Measurements from ENCODE around the gene GRIK3.

The GRIK3 gene

GRCh38 chr1:37042506-37042905 is 8.2 kb upstream of the GRIK3 start:
- no peak for DNase-seq

GRCh38 chr1:37041483-37041882 is 7.2 kb upstream of the GRIK3 start:
- DNase-seq = no peak

GRCh38 chr1:37040773-37041172 is 6.5 kb upstream of the GRIK3 start:
- DNase-seq = no peak

GRCh38 chr1:37040261-37040660 is 5.9 kb upstream of the GRIK3 start:
- no peak for DNase-seq

- no peak for DNase-seq
Observed at GRCh38 chr1:37038227-37039093, 4.1 kb upstream of the GRIK3 start.

- DNase-seq = no peak
Observed at GRCh38 chr1:37037690-37038089, 3.4 kb upstream of the GRIK3 start.

- DNase-seq = no peak
Observed at GRCh38 chr1:37036667-37037053, 2.3 kb upstream of the GRIK3 start.

- no peak for DNase-seq
Observed at GRCh38 chr1:37035796-37036666, 1.7 kb upstream of the GRIK3 start.

GRCh38 chr1:37035014-37035691 is 838 bp upstream of the GRIK3 start:
- DNase-seq = no peak

- no peak for DNase-seq
Observed at GRCh38 chr1:37033355-37034101, 787 bp downstream of the GRIK3 start.

GRCh38 chr1:37032660-37033354 is 1.5 kb downstream of the GRIK3 start:
- no peak for DNase-seq

GRCh38 chr1:37031871-37032270 is 2.4 kb downstream of the GRIK3 start:
- DNase-seq = no peak

- DNase-seq = no peak
Observed at GRCh38 chr1:37031429-37031828, 2.9 kb downstream of the GRIK3 start.

GRCh38 chr1:37028981-37029617 is 5.2 kb downstream of the GRIK3 start:
- DNase-seq = no peak

- DNase-seq = no peak
Observed at GRCh38 chr1:37021502-37021901, 12.8 kb downstream of the GRIK3 start.

GRCh38 chr1:37020653-37021277 is 13.6 kb downstream of the GRIK3 start:
- DNase-seq = no peak

GRCh38 chr1:37018510-37018909 is 15.8 kb downstream of the GRIK3 start:
- no peak for DNase-seq

GRCh38 chr1:37017720-37018119 is 16.6 kb downstream of the GRIK3 start:
- DNase-seq = no peak

GRCh38 chr1:37016121-37016520 is 18.2 kb downstream of the GRIK3 start:
- no peak for DNase-seq

GRCh38 chr1:37015713-37016112 is 18.6 kb downstream of the GRIK3 start:
- no peak for DNase-seq

GRCh38 chr1:37012226-37012625 is 22.1 kb downstream of the GRIK3 start:
- no peak for DNase-seq

Measured in activated CD4-positive, alpha-beta T cell treated with anti-CD3 and anti-CD28 coated beads, Interleukin-2, amount 50 U/mL, for 1 hour (primary cell).